SK-N-SH treated with all-trans-retinoic acid at 6 μM for 48 hours (cell line): ENCODE data around the gene WDR90.

Experiments used
- ARNTL ChIP-seq: fragments of 450-650 bp; formaldehyde crosslinking; IDR thresholded peaks from 2 replicates; pipeline ENCODE4 v1.5.0; 2020; ENCODE audit warnings: low read depth, mild to moderate bottlenecking, moderate library complexity, borderline replicate concordance
- PPARA ChIP-seq: fragments of 250-450 bp; sonication (Bioruptor Pico); IDR thresholded peaks from 2 replicates; pipeline ENCODE4 v1.5.0; 2020; ENCODE audit warnings: mild to moderate bottlenecking, borderline replicate concordance
- SNAI2 ChIP-seq: fragments of 250-450 bp; sonication (Bioruptor Pico); IDR thresholded peaks from 2 replicates; pipeline ENCODE4 v1.5.0; 2020; ENCODE audit warnings: mild to moderate bottlenecking, moderate library complexity
- ZNF8 ChIP-seq: fragments of 450-650 bp; formaldehyde crosslinking; IDR thresholded peaks from 2 replicates; pipeline ENCODE4 v1.5.0; 2020; ENCODE audit warnings: mild to moderate bottlenecking, moderate library complexity

DNA sequence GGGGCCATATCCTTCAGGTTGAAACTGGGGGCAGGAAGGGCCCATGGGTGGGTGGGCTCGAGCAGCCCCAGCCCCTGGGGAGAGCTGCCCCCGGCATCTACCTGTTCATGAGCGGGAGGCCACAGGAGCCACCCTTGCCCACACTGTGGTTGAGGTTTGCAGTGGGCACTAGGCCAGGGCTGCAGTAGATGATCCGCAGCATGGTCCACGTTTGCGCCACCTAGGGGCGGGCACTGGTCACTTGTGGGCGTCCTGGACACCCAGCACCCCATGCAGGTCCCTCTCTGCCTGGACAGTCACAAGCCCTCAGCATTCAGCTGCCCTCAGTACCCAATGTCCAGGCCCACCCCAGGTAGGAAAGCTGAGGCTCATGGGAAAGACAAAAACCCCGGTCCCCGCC is 36.8 kb downstream of the WDR90 start:
- TF ChIP-seq ARNTL (CRISPR knock-in tag) (no peak), PPARA (CRISPR knock-in tag) (no peak), ZNF8 (CRISPR knock-in tag) (no peak), SNAI2 (CRISPR knock-in tag) (no peak)
